ENCODE data around the gene ITM2C. TPM values are rescaled to one million over a fixed set of nuclear protein-coding genes. Genes with fewer than 3 reads are reported as not detected.

ITM2C gene
- polyA plus RNA-seq, 3 donors: 1.4 to 3.2 (median 2.9) TPM

- Mint-ChIP-seq H3K36me3 (no peaks in the 10 kb centered on the region), H3K4me1 (peaks cover 12% of the 10 kb centered on the region)
- DNase-seq: no peak
These were observed 54.5 kb downstream of the ITM2C start for GRCh38 chr2:230919240-230919639.

GRCh38 chr2:230919681-230920080 lies 54.9 kb downstream of the ITM2C start:
- no peaks in the 10 kb centered on the region for H3K27me3 ChIP-seq (ENCODE audit: control insufficient read depth in 2 of 2, insufficient read depth in 2 of 2, low read length in 2 of 2)
- H3K4me3 Mint-ChIP-seq: no peak overlapping the region
- DNase-seq: no peak
- no peaks in the 10 kb centered on the region for H4K20me1 ChIP-seq (ENCODE audit: insufficient read depth, low read length)
- H3K27ac Mint-ChIP-seq: no peak overlapping the region
- no peaks in the 10 kb centered on the region for H3K9me3 ChIP-seq (replicated peaks in 1 of 2; ENCODE audit: control insufficient read depth in 1 of 2, insufficient read depth in 1 of 2, low read length in 2 of 2)
- no peaks in the 10 kb centered on the region for H3K36me3 Mint-ChIP-seq
- H2AFZ ChIP-seq (ENCODE audit: insufficient read depth, low read depth, low read length, poor library complexity, severe bottlenecking): no peak overlapping the region
- H3K4me1 Mint-ChIP-seq: peaks cover 12% of the 10 kb centered on the region
- H3K4me3 ChIP-seq (replicated peaks in 1 of 3; ENCODE audit: low read depth in 2 of 3, low read length in 3 of 3): no peak overlapping the region
- WGBS (ENCODE audit: insufficient coverage): no CpG with 5 or more reads among the region's 2 CpGs
- peaks cover 0 to 4% (median 0%) of the 10 kb centered on the region in 7 donors for H3K9me3 Mint-ChIP-seq
- TF ChIP-seq CTCF (IDR thresholded peaks at IDR 0.05): no peak
- no peak overlapping the region for H3K4me2 ChIP-seq (replicated peaks; ENCODE audit: extremely low read depth, low read length, poor library complexity, severe bottlenecking)
- intact Hi-C loops (cut with micrococcal nuclease): no loop called here
- H3K27me3 Mint-ChIP-seq (ENCODE audit: low read depth in 3 of 3): peaks cover 2 to 5% (median 4%) of the 10 kb centered on the region in 3 donors
- no peak overlapping the region for H3K9ac ChIP-seq (ENCODE audit: insufficient read depth, low read length, poor library complexity, severe bottlenecking)
- H3K4me1 ChIP-seq (ENCODE audit: control insufficient read depth in 1 of 2, insufficient read depth in 2 of 2, low read length in 2 of 2): peaks cover 10 to 15% of the 10 kb centered on the region in 2 donors
- no peak overlapping the region for H3K27ac ChIP-seq (ENCODE audit: low read depth in 1 of 2, low read length in 2 of 2)
- no peaks in the 10 kb centered on the region for H3K36me3 ChIP-seq (replicated peaks in 1 of 2; ENCODE audit: control insufficient read depth in 1 of 2, insufficient read depth in 2 of 2, low read length in 2 of 2)
- no peaks in the 10 kb centered on the region for H3K79me2 ChIP-seq (ENCODE audit: insufficient read depth, low read length)

More at GRCh38 chr2:230919240-230919639, 54.5 kb downstream of the ITM2C start:
- no peak overlapping the region for H3K9ac ChIP-seq (ENCODE audit: insufficient read depth, low read length, poor library complexity, severe bottlenecking)
- Mint-ChIP-seq H3K27ac (no peak overlapping the region), H3K27me3 (ENCODE audit: low read depth in 3 of 3) (peaks cover 2 to 4% (median 4%) of the 10 kb centered on the region in 3 donors), H3K9me3 (peaks cover 0 to 4% (median 0%) of the 10 kb centered on the region in 7 donors), H3K4me3 (no peak overlapping the region)
- intact Hi-C loops (cut with micrococcal nuclease): no loop called here
- no peaks in the 10 kb centered on the region for H3K27me3 ChIP-seq (ENCODE audit: control insufficient read depth in 2 of 2, insufficient read depth in 2 of 2, low read length in 2 of 2)
- H3K4me3 ChIP-seq (replicated peaks in 1 of 3; ENCODE audit: low read depth in 2 of 3, low read length in 3 of 3): no peak overlapping the region
- H3K27ac ChIP-seq (ENCODE audit: low read depth in 1 of 2, low read length in 2 of 2): no peak overlapping the region
- no peak overlapping the region for H2AFZ ChIP-seq (ENCODE audit: insufficient read depth, low read depth, low read length, poor library complexity, severe bottlenecking)
- TF ChIP-seq CTCF (IDR thresholded peaks at IDR 0.05): no peak
- H3K9me3 ChIP-seq (replicated peaks in 1 of 2; ENCODE audit: control insufficient read depth in 1 of 2, insufficient read depth in 1 of 2, low read length in 2 of 2): no peaks in the 10 kb centered on the region
- H3K4me1 ChIP-seq (ENCODE audit: control insufficient read depth in 1 of 2, insufficient read depth in 2 of 2, low read length in 2 of 2): peaks cover 9 to 15% of the 10 kb centered on the region in 2 donors
- no CpG with 5 or more reads among the region's 2 CpGs for WGBS (ENCODE audit: insufficient coverage)
- H3K4me2 ChIP-seq (replicated peaks; ENCODE audit: extremely low read depth, low read length, poor library complexity, severe bottlenecking): no peak overlapping the region
- no peaks in the 10 kb centered on the region for H3K79me2 ChIP-seq (ENCODE audit: insufficient read depth, low read length)
- no peaks in the 10 kb centered on the region for H4K20me1 ChIP-seq (ENCODE audit: insufficient read depth, low read length)
- H3K36me3 ChIP-seq (replicated peaks in 1 of 2; ENCODE audit: control insufficient read depth in 1 of 2, insufficient read depth in 2 of 2, low read length in 2 of 2): no peaks in the 10 kb centered on the region

Data from CD14-positive monocyte (primary cell).